ENCODE measurements around the gene ARFGAP1. TPM values are rescaled to one million over a fixed set of nuclear protein-coding genes. Genes with fewer than 3 reads are reported as not detected.

Gene ARFGAP1
- total RNA-seq, 1 donor, result 85.5 TPM

DNA sequence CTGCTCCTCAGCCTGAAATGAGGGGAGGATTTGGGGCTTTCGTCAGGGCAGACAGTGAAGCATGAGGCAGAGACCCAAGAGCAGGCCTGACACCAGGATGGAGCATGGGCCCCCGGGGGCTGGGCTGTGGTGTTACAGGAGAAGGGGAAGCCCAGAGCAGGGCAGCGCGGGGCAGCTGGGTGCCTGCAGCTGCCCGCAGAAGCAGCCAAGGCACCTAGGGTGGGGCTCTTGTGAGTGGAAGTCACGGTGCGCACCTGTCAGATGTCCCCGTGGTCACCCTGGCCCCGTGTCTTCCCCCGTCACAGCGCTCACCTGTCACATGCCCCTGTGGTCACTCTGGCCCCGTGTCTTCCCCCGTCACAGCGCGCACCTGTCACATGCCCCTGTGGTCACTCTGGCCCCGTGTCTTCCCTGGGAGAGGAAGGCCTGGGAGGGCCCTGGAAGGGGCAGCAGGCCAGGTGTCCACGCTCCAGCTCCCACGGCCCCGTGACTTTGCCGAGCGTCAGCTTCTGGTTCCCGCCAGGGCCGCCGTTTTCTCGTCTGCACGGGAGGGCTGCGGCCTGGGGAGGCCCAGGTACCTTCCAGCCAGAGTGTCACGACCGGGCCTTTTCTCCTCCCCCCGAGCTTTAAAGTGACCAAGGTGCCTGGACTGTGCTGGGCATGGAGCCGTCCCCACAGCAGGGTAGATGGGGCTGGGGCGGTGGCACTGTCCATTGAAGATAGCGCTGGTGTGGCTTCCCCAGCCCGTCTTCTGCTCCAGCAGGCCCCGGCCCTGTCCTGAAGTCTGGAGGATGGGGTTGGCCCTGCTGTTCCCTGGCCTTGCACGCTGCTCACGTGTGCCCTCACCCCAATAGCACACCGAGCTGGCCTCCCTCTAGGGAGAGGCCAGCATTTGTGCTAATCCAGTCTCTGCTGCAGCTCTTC, 9.4 kb downstream of the ARFGAP1 start:
- H3K4me3 ChIP-seq (ENCODE audit: low read depth, low read length), result no peak overlapping the region
- TF ChIP-seq, protein P1, sequence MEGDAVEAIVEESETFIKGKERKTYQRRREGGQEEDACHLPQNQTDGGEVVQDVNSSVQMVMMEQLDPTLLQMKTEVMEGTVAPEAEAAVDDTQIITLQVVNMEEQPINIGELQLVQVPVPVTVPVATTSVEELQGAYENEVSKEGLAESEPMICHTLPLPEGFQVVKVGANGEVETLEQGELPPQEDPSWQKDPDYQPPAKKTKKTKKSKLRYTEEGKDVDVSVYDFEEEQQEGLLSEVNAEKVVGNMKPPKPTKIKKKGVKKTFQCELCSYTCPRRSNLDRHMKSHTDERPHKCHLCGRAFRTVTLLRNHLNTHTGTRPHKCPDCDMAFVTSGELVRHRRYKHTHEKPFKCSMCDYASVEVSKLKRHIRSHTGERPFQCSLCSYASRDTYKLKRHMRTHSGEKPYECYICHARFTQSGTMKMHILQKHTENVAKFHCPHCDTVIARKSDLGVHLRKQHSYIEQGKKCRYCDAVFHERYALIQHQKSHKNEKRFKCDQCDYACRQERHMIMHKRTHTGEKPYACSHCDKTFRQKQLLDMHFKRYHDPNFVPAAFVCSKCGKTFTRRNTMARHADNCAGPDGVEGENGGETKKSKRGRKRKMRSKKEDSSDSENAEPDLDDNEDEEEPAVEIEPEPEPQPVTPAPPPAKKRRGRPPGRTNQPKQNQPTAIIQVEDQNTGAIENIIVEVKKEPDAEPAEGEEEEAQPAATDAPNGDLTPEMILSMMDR (IDR thresholded peaks at IDR 0.05; ENCODE audit: insufficient read depth, low read depth, low read length), result no peak
- no peak for DNase-seq (ENCODE audit: low read depth)

DNA sequence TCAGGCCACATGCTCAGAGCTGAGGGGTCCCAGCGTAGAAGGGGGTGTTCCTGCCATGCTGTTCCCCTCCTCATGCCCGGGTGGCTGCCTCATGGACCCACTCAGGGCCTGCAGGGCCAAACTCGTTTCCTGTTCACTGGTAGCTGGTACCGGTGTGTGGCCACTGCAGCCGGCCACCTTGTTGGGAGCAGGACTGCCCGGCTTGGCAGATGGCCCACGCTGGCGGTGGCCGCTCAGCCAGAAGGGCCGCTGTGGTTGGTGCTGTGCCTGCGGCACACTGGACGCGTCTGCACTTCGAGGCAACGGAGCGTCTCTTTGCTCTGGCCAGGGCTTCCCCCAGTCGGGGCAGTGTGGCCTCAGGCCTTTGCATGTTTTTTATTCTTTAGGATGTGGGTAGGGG, 10.3 kb downstream of the ARFGAP1 start:
- TF ChIP-seq, protein P1 (IDR thresholded peaks at IDR 0.05; ENCODE audit: insufficient read depth, low read depth, low read length), result no peak
- DNase-seq (ENCODE audit: low read depth), result no peak
- no peak overlapping the region for H3K4me3 ChIP-seq (ENCODE audit: low read depth, low read length)

DNA sequence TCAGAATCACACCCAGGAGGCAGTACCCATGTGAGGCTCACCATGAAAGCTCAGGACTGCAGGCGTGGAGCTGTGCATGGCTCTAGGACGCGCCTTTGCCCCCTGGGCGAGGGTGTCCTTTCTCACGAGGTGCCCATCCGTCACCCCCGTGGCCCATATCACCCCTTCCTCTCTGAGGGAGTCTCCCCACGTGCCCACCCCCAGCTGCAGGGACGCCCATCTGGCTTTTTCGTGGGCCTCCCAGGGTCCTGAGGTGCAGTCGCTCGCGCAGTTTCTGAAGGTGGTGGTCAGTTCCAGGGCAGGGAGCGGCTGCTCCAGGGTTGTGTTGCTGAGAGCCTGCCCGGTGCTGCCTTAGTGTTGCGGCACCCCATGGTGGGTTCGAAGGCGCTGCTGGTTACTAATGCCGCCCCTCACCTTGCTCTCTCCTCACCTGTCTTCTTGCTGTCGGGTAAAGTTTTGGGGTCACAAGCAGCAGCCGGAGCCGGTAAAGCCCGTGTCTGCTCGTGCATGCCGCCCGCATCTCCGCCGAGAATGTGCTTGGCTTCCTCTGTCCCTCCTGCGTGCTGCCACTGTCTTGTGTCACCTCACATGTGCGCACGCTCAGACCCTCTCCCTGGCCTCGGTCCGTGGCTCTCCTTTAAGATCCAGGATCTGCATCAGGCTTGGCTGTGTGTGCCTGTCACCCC, 10.9 kb downstream of the ARFGAP1 start:
- DNase-seq (ENCODE audit: low read depth), result no peak
- H3K4me3 ChIP-seq (ENCODE audit: low read depth, low read length), result no peak overlapping the region
- TF ChIP-seq, protein P1 (IDR thresholded peaks at IDR 0.05; ENCODE audit: insufficient read depth, low read depth, low read length), result no peak

DNA sequence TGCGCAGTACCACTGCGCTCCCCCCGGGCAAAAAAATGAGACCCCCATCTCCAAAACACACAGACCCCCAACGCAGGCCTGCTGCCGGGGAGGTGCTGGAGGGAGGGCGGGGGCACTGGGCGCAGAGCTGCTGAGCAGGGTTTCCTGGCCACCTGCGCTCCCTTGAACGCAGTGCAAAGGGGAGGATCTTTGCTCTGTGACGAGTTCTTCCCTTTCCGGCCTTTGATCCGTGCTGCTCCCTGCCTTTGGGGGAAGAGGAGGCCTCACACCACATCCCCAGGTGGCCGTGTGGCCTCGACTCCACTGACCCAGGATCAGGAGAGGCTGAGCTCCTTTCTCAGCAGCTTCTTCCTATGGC, 11.4 kb downstream of the ARFGAP1 start:
- no peak for DNase-seq (ENCODE audit: low read depth)
- TF ChIP-seq, protein P1 (IDR thresholded peaks at IDR 0.05; ENCODE audit: insufficient read depth, low read depth, low read length), result no peak
- no peak overlapping the region for H3K4me3 ChIP-seq (ENCODE audit: low read depth, low read length)

DNA sequence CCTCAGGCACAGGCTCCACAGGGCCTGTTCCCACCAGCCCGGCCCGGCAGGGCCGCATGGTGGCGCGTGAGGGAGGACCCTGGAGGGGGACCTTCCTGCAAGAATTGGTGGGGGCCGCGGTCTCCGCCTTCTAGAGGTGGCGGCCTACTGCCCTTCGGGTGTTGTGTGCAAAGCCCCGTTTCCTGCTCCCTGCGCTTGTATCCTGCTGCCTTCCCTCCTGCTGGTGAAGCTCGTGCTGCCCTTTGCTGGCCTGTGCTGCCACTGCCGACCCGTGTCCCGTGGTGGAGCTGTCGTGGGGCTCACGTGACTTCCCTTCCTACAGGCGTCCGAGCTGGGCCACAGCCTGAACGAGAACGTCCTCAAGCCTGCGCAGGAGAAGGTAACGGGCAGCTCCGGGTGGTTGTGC, 11.9 kb downstream of the ARFGAP1 start:
- TF ChIP-seq, protein P1 (IDR thresholded peaks at IDR 0.05; ENCODE audit: insufficient read depth, low read depth, low read length), result no peak
- no peak for DNase-seq (ENCODE audit: low read depth)
- no peak overlapping the region for H3K4me3 ChIP-seq (ENCODE audit: low read depth, low read length)

DNA sequence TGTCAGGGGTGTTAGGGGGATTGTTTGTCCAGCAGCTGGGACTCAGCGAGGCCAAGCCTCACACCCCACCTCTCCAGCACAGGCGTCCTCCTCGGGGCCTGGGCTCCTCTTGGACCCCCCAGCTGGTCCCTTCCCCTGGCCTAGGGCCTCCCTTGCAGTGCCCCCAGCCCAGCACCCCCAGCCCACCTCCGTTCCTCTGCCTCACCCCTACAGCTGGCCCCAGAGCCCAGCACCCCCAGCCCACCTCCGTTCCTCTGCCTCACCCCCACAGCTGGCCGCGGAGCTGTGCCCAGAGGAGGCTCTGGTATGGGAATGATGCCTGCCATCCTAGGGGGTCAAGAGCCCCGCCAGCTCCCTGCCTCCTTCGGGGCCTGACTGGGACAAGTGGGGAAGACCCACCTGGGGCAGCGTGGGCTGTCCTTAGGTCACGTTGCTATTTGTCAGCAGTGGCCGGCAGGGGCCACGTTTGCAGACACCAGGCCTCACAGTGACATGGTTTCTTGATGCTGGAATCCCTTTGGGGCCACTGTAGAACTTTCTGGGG, 12.4 kb downstream of the ARFGAP1 start:
- no peak overlapping the region for H3K4me3 ChIP-seq (ENCODE audit: low read depth, low read length)
- TF ChIP-seq, protein P1 (IDR thresholded peaks at IDR 0.05; ENCODE audit: insufficient read depth, low read depth, low read length), result no peak
- no peak for DNase-seq (ENCODE audit: low read depth)
